Left renal cortex interstitium (tissue), 4 donors: ENCODE measurements around the gene MRPL33. TPM values are rescaled to one million over a fixed set of nuclear protein-coding genes. Genes with fewer than 3 reads are reported as not detected.

Experiments
- DNase-seq, 4 donors: peaks; one replicate each; pipeline ENCODE4 v3.0.0-alpha.2; 2013; ENCODE audit warnings: low read depth in 4 of 4, low spot score in 2 of 4, missing footprints in 1 of 4
- polyA plus RNA-seq, 4 donors: library from polyadenylated mRNA; unstranded; fragments of 120-200 nt; gene quantifications; one replicate each; pipeline ENCODE4 v1.2.1, GENCODE V29; 2013; ENCODE audit not compliant: insufficient read length in 4 of 4

The MRPL33 gene
- 100 to 1,000 TPM; 141 to 180 (median 157) TPM for polyA plus RNA-seq

- peak; percentile 86 to 92 (median 90) for DNase-seq
Observed at GRCh38 chr2:27771548-27772335, at the start of gene MRPL33. Gene MRPL33 (plus strand): TSS chr2:27771719. CDS start chr2:27771778, 59 bp downstream.

GRCh38 chr2:27721884-27722485, 49.5 kb upstream of the MRPL33 start:
- DNase-seq, result no peak

- DNase-seq, result peak in 1 of 4 donors; percentile 67
Observed at GRCh38 chr2:27723372-27724144, 48.0 kb upstream of the MRPL33 start.

GRCh38 chr2:27724191-27724590, 47.3 kb upstream of the MRPL33 start:
- DNase-seq, result no peak

GRCh38 chr2:27724905-27725701, 46.4 kb upstream of the MRPL33 start:
- no peak for DNase-seq

GRCh38 chr2:27727257-27727656, 44.3 kb upstream of the MRPL33 start:
- no peak for DNase-seq

- DNase-seq, result no peak
Observed at GRCh38 chr2:27728081-27728858, 43.2 kb upstream of the MRPL33 start.

- peak in 1 of 4 donors; percentile 57 for DNase-seq
Observed at GRCh38 chr2:27729198-27729597, 42.3 kb upstream of the MRPL33 start.

GRCh38 chr2:27729614-27730013, 41.9 kb upstream of the MRPL33 start:
- DNase-seq, result no peak

GRCh38 chr2:27730261-27730662, 41.3 kb upstream of the MRPL33 start:
- DNase-seq, result no peak

- DNase-seq, result no peak
Observed at GRCh38 chr2:27730980-27731691, 40.4 kb upstream of the MRPL33 start.

- DNase-seq, result no peak
Observed at GRCh38 chr2:27734305-27734704, 37.2 kb upstream of the MRPL33 start.

GRCh38 chr2:27735263-27735904, 36.1 kb upstream of the MRPL33 start:
- DNase-seq, result peak in 1 of 4 donors; percentile 55

- DNase-seq, result no peak
Observed at GRCh38 chr2:27736031-27736889, 35.3 kb upstream of the MRPL33 start.

- no peak for DNase-seq
Observed at GRCh38 chr2:27736890-27737204, 34.7 kb upstream of the MRPL33 start.

GRCh38 chr2:27737676-27738348, 33.7 kb upstream of the MRPL33 start:
- DNase-seq, result no peak

GRCh38 chr2:27738349-27739057, 33.0 kb upstream of the MRPL33 start:
- DNase-seq, result no peak
